ENCODE measurements around the gene UBALD2.
"Not testable (repeated sequence)": the region's sequence is repeated elsewhere in the genome, so short reads cannot be mapped to it uniquely, and the experiment has no call there.

Gene UBALD2

GRCh38 chr17:76278268-76278908 lies 13.2 kb downstream of the UBALD2 start:
- no peak for DNase-seq

GRCh38 chr17:76278952-76279741 lies 14.0 kb downstream of the UBALD2 start:
- DNase-seq: peak; percentile 83

GRCh38 chr17:76279742-76280287 lies 14.7 kb downstream of the UBALD2 start:
- DNase-seq: no peak

GRCh38 chr17:76280650-76281049 lies 15.5 kb downstream of the UBALD2 start:
- DNase-seq: no peak

DNA sequence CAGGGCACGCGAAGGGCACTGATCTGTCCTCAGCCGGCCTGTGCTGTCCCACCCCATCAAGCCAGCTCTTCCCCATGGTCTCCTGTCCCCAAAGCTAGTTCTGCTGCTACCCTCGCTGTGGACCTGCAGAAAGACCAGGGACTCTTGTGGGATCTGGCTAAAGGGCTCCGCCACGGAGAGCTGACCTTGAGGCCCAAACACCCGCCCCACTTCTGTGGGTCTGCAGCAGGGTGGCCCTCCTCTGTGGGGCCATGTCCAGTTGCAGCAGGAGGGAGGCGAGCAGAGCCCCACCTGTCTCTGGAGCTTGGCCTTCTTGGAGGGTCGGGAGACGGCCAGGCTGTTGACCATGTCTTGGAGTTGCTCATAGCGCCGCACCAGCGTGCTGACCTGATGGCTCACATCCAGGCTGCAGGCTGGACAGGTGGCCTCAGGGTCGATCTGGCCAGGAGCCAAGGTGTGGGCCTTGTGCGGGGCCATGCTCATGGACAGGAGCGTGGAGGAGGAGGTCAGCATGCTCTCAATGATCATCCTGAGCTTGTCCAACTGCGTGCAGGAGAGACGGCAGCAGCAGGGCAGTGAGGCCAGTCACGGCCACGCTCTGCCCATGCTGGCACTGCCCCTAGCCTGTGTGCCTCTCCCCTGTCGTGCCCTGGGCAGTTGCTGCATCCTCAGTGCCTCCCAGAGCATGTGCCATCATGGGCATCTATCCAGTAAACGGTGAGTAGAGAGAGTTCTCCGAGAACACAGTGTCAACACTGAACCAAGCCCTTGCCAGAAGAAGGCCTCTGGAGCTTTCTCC lies 16.6 kb downstream of the UBALD2 start:
- no peak for DNase-seq

GRCh38 chr17:76292567-76292966 lies 27.4 kb downstream of the UBALD2 start:
- no peak for DNase-seq

DNA sequence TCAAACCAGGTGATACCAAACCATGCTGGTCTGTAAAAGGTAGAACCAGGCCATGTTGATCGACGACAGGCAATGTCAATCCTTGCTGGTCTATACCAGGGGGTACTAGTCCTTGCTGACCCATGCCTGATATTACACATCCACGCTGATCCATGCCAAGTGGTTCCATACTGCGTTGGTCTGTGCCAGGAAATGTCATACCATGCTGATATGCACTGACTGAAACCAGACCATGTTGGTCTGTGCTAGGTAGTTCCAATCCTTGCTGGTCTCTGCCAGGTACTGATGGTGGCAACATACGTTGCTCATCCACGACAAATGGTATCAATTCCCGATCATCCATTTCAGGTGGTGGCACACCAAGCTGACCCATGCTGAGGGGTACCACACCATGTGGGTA lies 28.0 kb downstream of the UBALD2 start:
- DNase-seq: no peak

- DNase-seq: no peak
Measured at GRCh38 chr17:76296186-76296585, 31.0 kb downstream of the UBALD2 start.

GRCh38 chr17:76296889-76297288 lies 31.7 kb downstream of the UBALD2 start:
- DNase-seq: no peak

GRCh38 chr17:76297436-76297835 lies 32.3 kb downstream of the UBALD2 start:
- DNase-seq: no peak

DNA sequence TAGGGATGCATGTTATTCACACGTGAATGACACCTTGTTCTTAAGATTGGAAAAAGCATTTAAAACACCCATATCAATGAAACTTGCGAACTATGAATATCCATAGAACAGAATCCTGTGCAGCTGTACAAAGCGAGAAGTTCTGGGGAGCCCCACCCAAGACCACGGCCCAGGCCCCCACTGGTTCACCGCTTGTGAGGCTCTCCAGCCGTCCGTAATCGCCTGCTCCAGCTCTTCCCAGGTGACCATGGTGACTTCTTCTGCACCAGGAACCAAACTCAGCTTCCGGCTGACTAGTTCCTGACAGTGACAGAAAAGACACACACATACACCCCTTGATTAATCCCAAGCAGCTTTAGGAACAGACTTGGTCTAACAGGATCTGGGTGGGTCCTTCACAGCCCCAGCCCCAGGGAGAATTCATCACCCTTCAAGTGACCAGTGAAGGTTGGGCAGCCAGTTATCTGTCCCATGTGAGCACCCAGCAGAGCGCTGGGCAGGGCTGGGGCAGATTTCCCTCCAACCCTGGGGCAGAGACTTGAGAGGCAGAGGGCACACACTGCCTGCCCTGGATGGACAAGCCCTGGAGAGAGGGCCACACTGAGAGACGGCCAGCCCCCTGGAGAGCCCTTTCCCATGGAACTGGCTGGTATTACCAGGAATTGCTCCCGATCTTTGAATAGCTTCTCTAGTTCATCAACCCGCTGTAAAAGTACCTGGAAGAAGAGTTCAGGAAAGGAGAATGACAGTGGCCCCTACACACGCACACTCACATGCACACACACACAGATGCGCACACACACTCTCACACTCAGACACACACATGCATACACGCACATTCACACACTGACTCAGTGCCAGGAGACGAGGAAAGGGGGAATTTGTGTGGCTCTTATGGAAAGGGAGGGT lies 39.3 kb downstream of the UBALD2 start:
- no peak for DNase-seq

DNA sequence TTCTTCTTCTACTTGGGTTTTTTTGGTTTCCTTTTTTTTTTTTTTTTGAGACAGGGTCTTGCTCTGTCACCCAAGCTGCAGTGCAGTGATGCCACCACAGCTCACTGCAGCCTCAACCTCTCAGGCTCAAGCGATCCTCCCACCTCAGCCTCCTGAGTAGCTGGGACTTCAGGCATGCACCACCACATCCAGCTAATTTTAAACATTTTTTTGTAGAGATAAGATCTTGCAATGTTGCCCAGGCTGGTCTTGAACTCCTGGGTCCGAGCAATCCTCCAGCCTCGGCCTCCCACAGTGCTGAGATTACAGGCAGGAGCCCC lies 39.9 kb downstream of the UBALD2 start:
- DNase-seq: not testable (repeated sequence)

DNA sequence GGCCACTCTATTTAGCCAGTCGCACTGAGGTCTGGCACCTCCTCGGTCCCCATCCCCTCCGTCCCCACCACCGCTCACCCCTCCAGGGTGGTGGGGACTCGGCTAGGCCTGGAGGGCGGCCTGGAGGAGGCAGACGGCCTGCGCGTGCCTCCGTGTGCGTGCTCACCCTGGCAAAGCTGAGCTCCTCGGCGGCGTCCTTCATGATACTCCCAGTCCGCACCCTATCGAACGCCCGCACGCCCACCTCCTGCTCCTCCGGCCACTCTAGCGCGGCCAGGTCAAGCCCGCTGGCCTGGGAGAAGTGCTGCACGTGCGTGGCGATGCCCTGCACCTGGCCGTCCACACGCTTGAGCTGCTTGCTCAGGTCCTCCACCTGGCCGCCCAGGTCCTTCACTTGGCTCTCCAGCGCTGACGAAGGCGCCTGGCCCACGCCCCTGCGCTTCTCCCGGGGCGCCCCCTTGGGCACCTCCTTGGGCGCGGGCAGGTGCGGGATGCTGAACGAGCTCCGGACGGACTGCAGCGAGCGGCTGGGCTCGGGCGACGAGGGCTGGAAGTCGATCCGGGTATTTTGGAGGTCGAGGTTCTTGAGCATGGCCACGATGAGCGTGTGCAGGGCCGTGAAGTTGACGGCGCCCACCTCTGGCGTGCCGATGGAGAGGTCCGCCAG lies 42.3 kb downstream of the UBALD2 start:
- DNase-seq: no peak

DNA sequence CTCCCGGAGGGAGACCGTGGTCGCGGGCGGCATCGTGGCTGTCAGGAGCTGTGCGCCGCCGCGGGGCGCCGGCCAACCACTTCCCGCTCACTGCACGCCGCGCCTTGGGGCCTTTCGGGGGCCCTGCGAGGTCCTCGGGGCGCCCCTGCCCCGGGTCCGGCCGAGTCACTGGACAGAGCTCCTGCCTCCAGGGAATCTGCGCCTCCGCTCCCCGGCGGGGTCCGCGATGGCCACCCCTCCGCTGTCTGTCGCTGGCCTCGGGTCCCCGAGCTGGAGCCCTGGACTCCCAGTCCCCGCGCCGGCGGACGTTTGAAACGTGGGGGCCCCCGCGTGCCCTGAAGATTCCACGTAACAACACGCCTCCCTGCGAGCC lies 42.8 kb downstream of the UBALD2 start, which contains the start of gene QRICH2:
Gene QRICH2, minus strand, starts transcription at position 311 of the 373 bp plus-strand sequence. Its CDS starts 278 bp downstream, at position 33.
- no peak for DNase-seq

DNA sequence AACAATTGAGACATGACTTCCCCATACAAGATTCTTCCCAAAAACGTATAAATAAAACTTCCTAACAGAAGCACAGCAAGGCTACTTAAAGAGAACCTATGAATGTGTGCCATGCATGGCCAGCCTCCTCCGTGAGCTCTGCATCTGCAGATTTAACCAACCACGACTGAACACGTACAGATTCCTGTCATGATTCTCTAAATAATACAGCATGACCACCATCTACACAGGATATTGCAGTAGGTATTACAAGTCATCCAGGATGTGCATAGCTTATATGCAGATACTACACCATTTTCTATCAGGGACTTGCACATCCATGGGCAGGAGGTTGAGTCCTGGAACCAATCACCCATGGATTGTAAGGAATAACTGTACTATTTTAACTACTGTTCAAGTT lies 44.3 kb downstream of the UBALD2 start:
- no peak for DNase-seq

- no peak for DNase-seq
Measured at GRCh38 chr17:76312735-76313134, 47.6 kb downstream of the UBALD2 start.

DNA sequence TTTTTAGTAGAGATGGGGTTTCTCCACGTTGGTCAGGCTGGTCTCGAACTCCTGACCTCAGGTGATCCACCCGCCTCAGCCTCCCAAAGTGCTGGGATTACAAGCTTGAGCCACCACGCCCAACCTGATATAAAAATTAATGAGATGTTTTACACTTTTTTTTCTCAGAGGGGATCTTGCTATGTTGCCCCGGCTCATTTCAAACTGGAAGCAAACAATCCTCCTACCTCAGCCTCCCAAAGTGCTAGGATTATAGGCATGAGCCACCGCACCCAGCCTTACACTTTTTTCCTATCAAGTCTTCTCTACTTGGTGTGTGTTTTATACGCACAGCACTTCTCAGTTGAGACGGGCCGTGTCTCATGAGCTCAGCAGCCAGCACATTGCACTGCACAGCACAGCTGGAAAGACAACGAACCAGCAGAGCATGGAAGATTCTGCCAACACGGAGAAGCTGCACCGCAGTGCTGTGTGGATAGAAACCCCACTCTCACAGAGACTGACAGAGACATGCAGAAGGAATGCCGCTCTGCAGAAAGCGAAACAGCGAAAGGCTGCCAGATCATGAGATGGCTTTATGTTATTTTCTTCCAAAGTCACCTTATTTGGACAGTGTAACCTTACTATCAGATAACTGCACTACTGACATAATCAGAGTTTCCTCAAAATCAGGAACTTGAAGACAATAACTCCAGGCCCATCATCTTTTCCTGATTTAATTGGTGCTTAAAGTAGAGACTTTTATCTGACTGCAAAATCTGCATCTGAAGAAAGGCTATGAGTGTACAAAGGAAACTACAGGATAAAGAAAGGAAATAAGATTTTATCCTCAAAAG lies 49.5 kb downstream of the UBALD2 start:
- no peak for DNase-seq

- DNase-seq: no peak
Measured at GRCh38 chr17:76317535-76317934, 52.4 kb downstream of the UBALD2 start.

- no peak for DNase-seq
Measured at GRCh38 chr17:76318586-76318985, 53.4 kb downstream of the UBALD2 start.

All from NCI-H345 (cell line).